SK-N-SH treated with all-trans-retinoic acid at 6 μM for 48 hours (cell line): ENCODE data around the gene HMX1.

Experiments used
- ARNTL ChIP-seq: fragments of 450-650 bp; formaldehyde crosslinking; IDR thresholded peaks from 2 replicates; pipeline ENCODE4 v1.5.0; 2020; ENCODE audit warnings: low read depth, mild to moderate bottlenecking, moderate library complexity, borderline replicate concordance
- CREB5 ChIP-seq: fragments of 250-450 bp; sonication (Bioruptor Pico); IDR thresholded peaks from 2 replicates; pipeline ENCODE4 v1.5.1; 2020; ENCODE audit warnings: low read depth, mild to moderate bottlenecking, moderate library complexity
- CSRNP3 ChIP-seq: fragments of 250-450 bp; sonication (Bioruptor Pico); IDR thresholded peaks from 2 replicates; pipeline ENCODE4 v1.5.1; 2021; ENCODE audit warnings: mild to moderate bottlenecking, moderate library complexity
- ESRRG ChIP-seq: fragments of 250-450 bp; sonication (Bioruptor Pico); IDR thresholded peaks from 2 replicates; pipeline ENCODE4 v1.6.1; 2021; ENCODE audit warnings: mild to moderate bottlenecking
- OSR1 ChIP-seq: fragments of 250-450 bp; sonication (Bioruptor Pico); IDR thresholded peaks from 2 replicates; pipeline ENCODE4 v1.8.0; 2022; ENCODE audit warnings: moderate library complexity, mild to moderate bottlenecking, inconsistent platforms
- PATZ1 ChIP-seq: fragments of 250-450 bp; sonication (Bioruptor Pico); IDR thresholded peaks from 2 replicates; pipeline ENCODE4 v1.8.0; 2020; ENCODE audit warnings: mild to moderate bottlenecking, moderate library complexity, borderline replicate concordance
- RARB ChIP-seq: fragments of 250-450 bp; sonication (Bioruptor Pico); IDR thresholded peaks from 2 replicates; pipeline ENCODE4 v1.8.0; 2021; ENCODE audit warnings: mild to moderate bottlenecking, moderate library complexity
- ZFP3 ChIP-seq: fragments of 250-450 bp; sonication (Bioruptor Pico); IDR thresholded peaks from 2 replicates; pipeline ENCODE4 v1.5.0; 2020; ENCODE audit warnings: mild to moderate bottlenecking, moderate library complexity
- ZFP30 ChIP-seq: fragments of 450-650 bp; formaldehyde crosslinking; IDR thresholded peaks from 2 replicates; pipeline ENCODE4 v1.5.0; 2022; ENCODE audit warnings: mild to moderate bottlenecking, moderate library complexity
- ZNF8 ChIP-seq: fragments of 450-650 bp; formaldehyde crosslinking; IDR thresholded peaks from 2 replicates; pipeline ENCODE4 v1.5.0; 2020; ENCODE audit warnings: mild to moderate bottlenecking, moderate library complexity

- TF ChIP-seq ZFP30 (CRISPR knock-in tag) (no peak), CREB5 (CRISPR knock-in tag) (no peak), OSR1 (CRISPR knock-in tag) (no peak), RARB (no peak), ARNTL (CRISPR knock-in tag) (no peak), CSRNP3 (CRISPR knock-in tag) (no peak), PATZ1 (CRISPR knock-in tag) (no peak), ZNF8 (no peak), ESRRG (CRISPR knock-in tag) (no peak), ZFP3 (no peak)
Measured at GRCh38 chr4:8856835-8857621, 14.6 kb downstream of the HMX1 start.
